OCI-LY3 (cell line): ENCODE data around the gene CCNB1.
A peak's percentile ranks its signal among the peaks of the same experiment; 100 is the strongest.

ENCODE experiments used
- H2AFZ ChIP-seq: fragments of 200-600, 300-600 bp; shearing (Covaris generic); 2 replicates; pipeline ENCODE4 v1.6.0; 2014; ENCODE audit warnings: antibody characterized with exemption, low read depth, low read length
- H3K27ac ChIP-seq: fragments of 200-600, 300-600 bp; sonication (generic); 2 replicates; pipeline ENCODE4 v1.5.1; 2014; ENCODE audit warnings: mild to moderate bottlenecking, low read length, moderate library complexity, mixed read lengths
- H3K27me3 ChIP-seq: fragments of 200-600, 300-600 bp; sonication (generic); 2 replicates; pipeline ENCODE4 v1.6.1; 2014; ENCODE audit warnings: low read depth, low read length, mixed read lengths
- H3K36me3 ChIP-seq: fragments of 200-600, 300-600 bp; sonication (generic); replicated peaks from 2 replicates; pipeline ENCODE3; 2014; ENCODE audit warnings: low read depth, low read length, mixed read lengths
- H3K4me1 ChIP-seq: fragments of 300-600, 200-600 bp; sonication (generic); 2 replicates; pipeline ENCODE4 v1.6.1; 2014; ENCODE audit warnings: low read length, mixed read lengths
- H3K4me2 ChIP-seq: fragments of 200-600, 300-600 bp; sonication (generic); 2 replicates; pipeline ENCODE4 v1.6.1; 2014; ENCODE audit warnings: low read length, mixed read lengths
- H3K4me3 ChIP-seq: fragments of 300-600, 200-600 bp; sonication (generic); 2 replicates; pipeline ENCODE4 v1.5.1; 2014; ENCODE audit warnings: antibody characterized with exemption, mild to moderate bottlenecking, low read length, moderate library complexity
- H3K79me2 ChIP-seq: fragments of 300-600, 200-600 bp; shearing (Covaris generic); 2 replicates; pipeline ENCODE4 v1.6.1; 2014; ENCODE audit warnings: mild to moderate bottlenecking, low read length, mixed read lengths
- H3K9ac ChIP-seq: fragments of 300-600, 200-600 bp; shearing (Covaris generic); 2 replicates; pipeline ENCODE4 v1.6.0; 2014; ENCODE audit warnings: mild to moderate bottlenecking, low read length, moderate library complexity
- H3K9me3 ChIP-seq: fragments of 200-600, 300-600 bp; shearing (Covaris generic); 2 replicates; pipeline ENCODE4 v1.6.1; 2014; ENCODE audit warnings: low read length, mixed read lengths; ENCODE audit not compliant: insufficient read depth
- H4K20me1 ChIP-seq: fragments of 200-600, 300-600 bp; sonication (generic); 2 replicates; pipeline ENCODE4 v1.6.1; 2016; ENCODE audit warnings: low read length, mixed read lengths; ENCODE audit not compliant: insufficient read depth
- EZH2phosphoT487 ChIP-seq: fragments of 200-600 bp; shearing (Covaris generic); IDR thresholded peaks from 2 replicates; pipeline ENCODE4 v1.6.1; 2018; ENCODE audit warnings: antibody characterized with exemption, mixed run types, low read depth
- TF ChIP-seq, protein P1 (sequence below): fragments of 200-600, 300-600 bp; sonication (generic); IDR thresholded peaks from 2 replicates; pipeline ENCODE4 v1.5.1; 2014; ENCODE audit warnings: antibody characterized with exemption, low read length, low read depth

CCNB1 gene

GRCh38 chr5:69156456-69156855, 10.5 kb upstream of the CCNB1 start:
- Histone ChIP-seq H4K20me1 (no peaks in the 10 kb centered on the region), H3K9ac (no peak overlapping the region), H3K4me1 (no peaks in the 10 kb centered on the region), H3K9me3 (no peaks in the 10 kb centered on the region), H2AFZ (no peak overlapping the region), H3K27ac (no peak overlapping the region), H3K4me2 (no peak overlapping the region), H3K79me2 (no peaks in the 10 kb centered on the region), H3K36me3 (no peaks in the 10 kb centered on the region), H3K27me3 (no peaks in the 10 kb centered on the region), H3K4me3 (no peak overlapping the region)
- TF ChIP-seq, protein P1, sequence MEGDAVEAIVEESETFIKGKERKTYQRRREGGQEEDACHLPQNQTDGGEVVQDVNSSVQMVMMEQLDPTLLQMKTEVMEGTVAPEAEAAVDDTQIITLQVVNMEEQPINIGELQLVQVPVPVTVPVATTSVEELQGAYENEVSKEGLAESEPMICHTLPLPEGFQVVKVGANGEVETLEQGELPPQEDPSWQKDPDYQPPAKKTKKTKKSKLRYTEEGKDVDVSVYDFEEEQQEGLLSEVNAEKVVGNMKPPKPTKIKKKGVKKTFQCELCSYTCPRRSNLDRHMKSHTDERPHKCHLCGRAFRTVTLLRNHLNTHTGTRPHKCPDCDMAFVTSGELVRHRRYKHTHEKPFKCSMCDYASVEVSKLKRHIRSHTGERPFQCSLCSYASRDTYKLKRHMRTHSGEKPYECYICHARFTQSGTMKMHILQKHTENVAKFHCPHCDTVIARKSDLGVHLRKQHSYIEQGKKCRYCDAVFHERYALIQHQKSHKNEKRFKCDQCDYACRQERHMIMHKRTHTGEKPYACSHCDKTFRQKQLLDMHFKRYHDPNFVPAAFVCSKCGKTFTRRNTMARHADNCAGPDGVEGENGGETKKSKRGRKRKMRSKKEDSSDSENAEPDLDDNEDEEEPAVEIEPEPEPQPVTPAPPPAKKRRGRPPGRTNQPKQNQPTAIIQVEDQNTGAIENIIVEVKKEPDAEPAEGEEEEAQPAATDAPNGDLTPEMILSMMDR: no peak
- TF ChIP-seq EZH2phosphoT487: no peak

DNA sequence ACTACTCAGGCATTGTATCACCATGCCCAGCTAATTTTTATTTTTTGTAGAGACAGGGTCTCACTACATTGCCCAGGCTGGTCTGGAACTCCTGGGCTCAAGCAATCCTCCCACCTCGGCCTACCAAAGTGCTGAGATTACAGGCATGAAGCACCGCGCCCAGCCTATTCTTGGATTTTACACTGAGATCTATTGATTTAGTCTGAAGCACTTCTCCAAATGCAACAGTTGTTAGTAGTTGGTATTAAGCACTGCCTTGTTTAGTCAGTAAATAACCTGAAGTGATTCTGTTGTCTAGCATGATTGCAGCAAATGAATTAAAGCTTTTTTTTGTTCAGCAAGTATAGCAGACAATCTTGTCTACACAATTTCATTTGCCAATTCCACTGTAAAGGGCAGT, 8.9 kb upstream of the CCNB1 start:
- no peaks in the 10 kb centered on the region for H3K27me3 ChIP-seq
- H2AFZ ChIP-seq: no peak overlapping the region
- H3K4me3 ChIP-seq: no peak overlapping the region
- no peaks in the 10 kb centered on the region for H4K20me1 ChIP-seq
- no peaks in the 10 kb centered on the region for H3K79me2 ChIP-seq
- H3K4me2 ChIP-seq: no peak overlapping the region
- no peaks in the 10 kb centered on the region for H3K36me3 ChIP-seq
- H3K27ac ChIP-seq: no peak overlapping the region
- H3K9me3 ChIP-seq: no peaks in the 10 kb centered on the region
- TF ChIP-seq, protein P1: no peak
- TF ChIP-seq EZH2phosphoT487: no peak
- H3K4me1 ChIP-seq: no peaks in the 10 kb centered on the region
- no peak overlapping the region for H3K9ac ChIP-seq

DNA sequence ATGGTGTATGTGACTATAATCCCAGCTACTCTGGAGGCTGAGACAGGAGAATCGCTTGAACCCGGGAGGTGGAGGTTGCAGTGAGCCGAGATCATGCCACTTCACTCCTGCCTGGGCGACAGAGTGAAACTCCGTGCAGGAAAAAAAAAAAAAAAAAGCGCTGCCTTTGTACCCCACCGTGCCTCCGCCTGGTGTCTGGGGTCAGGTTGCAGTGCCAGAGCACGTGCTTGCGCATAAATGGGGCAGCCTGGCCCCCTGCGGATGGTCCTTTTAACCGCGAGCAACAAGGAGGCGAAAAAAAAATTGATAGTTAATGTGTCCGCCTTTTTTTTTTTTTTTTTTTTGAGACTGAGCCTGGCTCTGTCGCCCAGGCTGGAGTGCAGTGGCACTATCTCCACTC, 6.3 kb upstream of the CCNB1 start:
- no peak overlapping the region for H3K4me2 ChIP-seq
- no peaks in the 10 kb centered on the region for H3K36me3 ChIP-seq
- H3K27ac ChIP-seq: no peak overlapping the region
- TF ChIP-seq, protein P1: no peak
- no peak for TF ChIP-seq EZH2phosphoT487
- no peak overlapping the region for H2AFZ ChIP-seq
- H4K20me1 ChIP-seq: no peaks in the 10 kb centered on the region
- no peaks in the 10 kb centered on the region for H3K27me3 ChIP-seq
- no peaks in the 10 kb centered on the region for H3K9me3 ChIP-seq
- no peak overlapping the region for H3K9ac ChIP-seq
- H3K79me2 ChIP-seq: no peaks in the 10 kb centered on the region
- H3K4me3 ChIP-seq: no peak overlapping the region
- no peaks in the 10 kb centered on the region for H3K4me1 ChIP-seq

DNA sequence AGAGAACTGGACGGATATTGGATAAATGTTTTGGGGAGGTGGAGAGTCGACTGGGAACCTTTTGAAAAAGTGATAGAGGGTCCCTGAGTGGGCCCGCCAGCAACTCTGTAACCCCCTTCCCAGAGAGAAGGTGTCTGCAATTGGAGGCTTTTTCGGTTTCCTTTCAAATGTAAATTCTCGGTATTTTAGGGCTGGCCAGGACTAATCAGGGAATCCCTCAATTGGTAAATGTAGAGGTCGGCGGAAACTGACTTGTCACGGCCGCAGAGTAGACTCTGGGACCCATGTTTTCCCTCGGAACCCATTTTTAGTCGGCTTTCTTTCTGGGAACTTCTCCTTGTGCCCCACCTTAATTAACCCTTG, 524 bp downstream of the CCNB1 start:
- Histone ChIP-seq H3K27me3 (no peaks in the 10 kb centered on the region), H3K4me1 (peaks cover 14% of the 10 kb centered on the region), H3K27ac (peak overlapping the region; percentile 82), H3K9me3 (no peaks in the 10 kb centered on the region), H3K36me3 (peaks cover 29% of the 10 kb centered on the region), H4K20me1 (no peaks in the 10 kb centered on the region), H3K79me2 (peaks cover 36% of the 10 kb centered on the region), H2AFZ (peak overlapping the region; percentile 41; the same call in 1 of the 2 replicates), H3K4me2 (peak overlapping the region; percentile 92), H3K9ac (peak overlapping the region; percentile 98), H3K4me3 (peak overlapping the region; percentile 99)
- no peak for TF ChIP-seq EZH2phosphoT487
- TF ChIP-seq, protein P1: no peak
